Ishikawa (cell line): ENCODE data around the gene ALOX5AP.

Experiments
- CEBPB ChIP-seq: IDR thresholded peaks from 2 replicates; pipeline ENCODE4 v1.6.1; 2012
- CREB1 ChIP-seq: IDR thresholded peaks from 2 replicates; pipeline ENCODE4 v1.6.1; 2012; ENCODE audit warnings: low read depth
- EGR1 ChIP-seq: IDR thresholded peaks from 2 replicates; pipeline ENCODE4 v1.6.1; 2012
- EP300 ChIP-seq: IDR thresholded peaks from 2 replicates; pipeline ENCODE4 v1.6.1; 2012; ENCODE audit warnings: borderline replicate concordance
- FOXM1 ChIP-seq: IDR thresholded peaks from 2 replicates; pipeline ENCODE4 v1.6.1; 2012; ENCODE audit warnings: low read depth, borderline replicate concordance
- NFIC ChIP-seq: IDR thresholded peaks from 2 replicates; pipeline ENCODE4 v1.6.1; 2012
- RAD21 ChIP-seq: IDR thresholded peaks from 2 replicates; pipeline ENCODE4 v1.6.1; 2012; ENCODE audit warnings: low read depth
- REST ChIP-seq: IDR thresholded peaks from 2 replicates; pipeline ENCODE4 v1.6.1; 2012; ENCODE audit warnings: low read depth, mild to moderate bottlenecking
- TAF1 ChIP-seq: IDR thresholded peaks from 2 replicates; pipeline ENCODE4 v1.6.1; 2012; ENCODE audit warnings: low read depth, mild to moderate bottlenecking
- TCF12 ChIP-seq: IDR thresholded peaks from 2 replicates; pipeline ENCODE4 v1.6.1; 2012; ENCODE audit warnings: low read depth
- TEAD4 ChIP-seq: IDR thresholded peaks from 2 replicates; pipeline ENCODE4 v1.6.1; 2012
- YY1 ChIP-seq: IDR thresholded peaks from 2 replicates; pipeline ENCODE4 v1.6.1; 2012; ENCODE audit warnings: low read depth
- ZBTB7A ChIP-seq: IDR thresholded peaks from 2 replicates; pipeline ENCODE4 v1.6.1; 2012; ENCODE audit warnings: low read depth
- TF ChIP-seq, protein P1 (sequence below): IDR thresholded peaks from 2 replicates; pipeline ENCODE4 v1.6.1; 2012
- TF ChIP-seq, protein P2 (sequence below): IDR thresholded peaks from 2 replicates; pipeline ENCODE4 v1.6.1; 2012

The ALOX5AP gene

GRCh38 chr13:30789166-30789862 lies 54.0 kb downstream of the ALOX5AP start:
- TF ChIP-seq ZBTB7A = no peak
- no peak for TF ChIP-seq REST
- TF ChIP-seq, protein P1, sequence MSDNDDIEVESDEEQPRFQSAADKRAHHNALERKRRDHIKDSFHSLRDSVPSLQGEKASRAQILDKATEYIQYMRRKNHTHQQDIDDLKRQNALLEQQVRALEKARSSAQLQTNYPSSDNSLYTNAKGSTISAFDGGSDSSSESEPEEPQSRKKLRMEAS = no peak
- no peak for TF ChIP-seq RAD21
- TF ChIP-seq, protein P2, sequence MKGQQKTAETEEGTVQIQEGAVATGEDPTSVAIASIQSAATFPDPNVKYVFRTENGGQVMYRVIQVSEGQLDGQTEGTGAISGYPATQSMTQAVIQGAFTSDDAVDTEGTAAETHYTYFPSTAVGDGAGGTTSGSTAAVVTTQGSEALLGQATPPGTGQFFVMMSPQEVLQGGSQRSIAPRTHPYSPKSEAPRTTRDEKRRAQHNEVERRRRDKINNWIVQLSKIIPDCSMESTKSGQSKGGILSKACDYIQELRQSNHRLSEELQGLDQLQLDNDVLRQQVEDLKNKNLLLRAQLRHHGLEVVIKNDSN = no peak
- no peak for TF ChIP-seq TEAD4
- TF ChIP-seq TAF1 = no peak
- no peak for TF ChIP-seq CEBPB
- no peak for TF ChIP-seq FOXM1
- no peak for TF ChIP-seq NFIC
- TF ChIP-seq TCF12 = no peak
- no peak for TF ChIP-seq YY1
- no peak for TF ChIP-seq EGR1
- TF ChIP-seq CREB1 = no peak
- TF ChIP-seq EP300 = no peak

GRCh38 chr13:30790592-30790991 lies 55.2 kb downstream of the ALOX5AP start:
- no peak for TF ChIP-seq CEBPB
- TF ChIP-seq RAD21 = no peak
- no peak for TF ChIP-seq ZBTB7A
- no peak for TF ChIP-seq EGR1
- TF ChIP-seq YY1 = no peak
- TF ChIP-seq TAF1 = no peak
- no peak for TF ChIP-seq TCF12
- TF ChIP-seq, protein P1 = no peak
- no peak for TF ChIP-seq NFIC
- TF ChIP-seq EP300 = no peak
- TF ChIP-seq FOXM1 = no peak
- no peak for TF ChIP-seq CREB1
- TF ChIP-seq, protein P2 = no peak
- TF ChIP-seq TEAD4 = no peak
- no peak for TF ChIP-seq REST

- TF ChIP-seq TAF1 (no peak), REST (no peak), CREB1 (no peak), ZBTB7A (no peak), FOXM1 (no peak), EP300 (no peak), TEAD4 (no peak), EGR1 (no peak), YY1 (no peak), NFIC (no peak), RAD21 (no peak), TCF12 (no peak), CEBPB (no peak)
- TF ChIP-seq, protein P2 = no peak
- TF ChIP-seq, protein P1 = no peak
Measured at GRCh38 chr13:30791354-30792001, 56.1 kb downstream of the ALOX5AP start.
